Stimulated activated CD8-positive, alpha-beta memory T cell treated with anti-CD3 and anti-CD28 coated beads, Interleukin-15, amount 100 ng/mL, for 4 hours (primary cell): ENCODE data around the gene PDGFD.

Experiments
- DNase-seq, 2 donors: peaks; one replicate each; pipeline ENCODE4 v3.0.0-alpha.2; 2020; ENCODE audit warnings: low read depth in 2 of 2

The PDGFD gene

DNA sequence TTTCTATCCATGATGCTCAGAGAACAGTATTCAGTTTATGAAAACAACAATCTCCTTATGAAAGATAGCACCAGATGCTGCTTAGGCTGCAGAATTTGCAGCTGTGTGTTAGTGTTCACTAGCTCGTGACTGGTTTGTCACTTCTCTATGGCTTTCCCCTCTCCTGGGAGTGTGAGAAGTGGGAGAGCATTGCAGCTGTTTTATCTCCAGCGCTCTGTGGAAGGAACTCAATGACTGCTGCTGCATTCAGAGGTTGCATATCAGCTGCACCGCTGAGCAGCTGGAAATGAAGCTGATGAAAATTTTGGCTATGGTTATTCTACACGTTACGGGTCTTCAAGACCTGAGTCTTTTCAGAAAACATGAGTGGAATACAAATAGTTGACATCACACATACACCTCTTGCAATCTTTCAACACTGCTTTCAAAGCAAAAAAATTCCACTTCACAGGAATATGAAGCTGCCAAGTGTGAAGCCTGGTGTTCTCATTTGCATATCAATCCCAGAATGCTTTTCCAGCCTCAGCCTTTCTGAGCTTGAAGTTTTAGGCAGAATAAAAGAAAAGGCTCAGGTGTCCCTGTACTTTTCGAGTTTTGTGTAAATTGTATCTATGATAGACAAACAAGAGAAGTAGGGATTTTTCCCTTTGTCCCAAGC, 276.8 kb downstream of the PDGFD start:
- DNase-seq, result no peak

DNA sequence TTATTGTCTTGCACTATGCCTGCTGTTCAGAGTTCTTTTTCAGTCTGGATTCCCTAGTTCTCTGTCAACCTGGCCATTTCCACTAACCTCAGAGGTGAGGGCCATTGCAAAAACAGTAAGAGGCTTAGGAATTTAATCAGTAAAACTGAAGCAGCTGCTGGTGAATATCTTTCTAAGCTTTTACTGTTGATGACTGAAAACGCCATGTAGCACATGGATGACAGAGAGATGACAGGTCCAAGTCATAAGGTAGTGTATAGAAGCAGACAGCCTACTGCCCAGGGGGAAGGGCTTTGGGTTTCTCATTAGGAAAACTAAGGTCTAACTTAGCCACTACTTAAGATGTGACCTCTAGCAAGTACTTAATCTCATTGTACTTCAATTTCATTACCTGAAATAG, 280.1 kb downstream of the PDGFD start:
- no peak for DNase-seq

DNA sequence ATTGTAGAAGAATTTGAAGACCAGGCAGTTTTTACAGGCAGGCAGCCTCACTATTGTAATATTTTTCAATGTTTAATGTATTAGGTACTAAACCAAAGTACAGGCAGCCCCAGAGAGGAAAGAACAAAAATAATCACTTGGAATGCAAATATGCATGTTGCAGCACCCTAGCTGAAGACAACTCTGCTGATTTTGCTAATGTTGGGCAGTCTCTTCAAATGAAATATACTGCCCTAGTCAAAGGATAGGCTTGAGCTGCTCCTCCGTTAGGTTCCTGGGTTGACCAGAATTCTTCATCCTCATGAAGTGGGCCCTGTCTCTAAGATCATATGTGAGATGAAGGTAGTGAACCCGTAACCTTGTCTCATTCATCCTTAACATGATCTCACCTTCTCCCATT, 280.7 kb downstream of the PDGFD start:
- no peak for DNase-seq

DNA sequence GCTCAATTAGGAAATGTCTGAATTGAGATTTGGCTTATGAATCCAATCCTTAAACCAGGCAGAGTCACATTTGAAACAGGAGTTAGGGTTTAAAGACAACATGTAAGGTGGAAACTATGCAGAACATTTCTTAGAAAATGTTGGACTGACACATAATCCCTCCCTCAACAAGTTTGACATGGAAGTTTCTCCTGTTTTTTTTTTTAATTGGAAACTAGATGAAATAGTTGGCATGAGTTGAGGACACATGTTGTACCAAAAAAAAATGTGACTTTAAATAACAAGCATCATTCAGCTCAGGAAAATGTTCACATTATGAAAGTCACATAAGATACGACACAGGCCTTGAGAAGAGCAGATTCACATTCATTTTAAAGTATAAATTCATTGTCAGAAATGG, 282.4 kb downstream of the PDGFD start:
- no peak for DNase-seq

DNA sequence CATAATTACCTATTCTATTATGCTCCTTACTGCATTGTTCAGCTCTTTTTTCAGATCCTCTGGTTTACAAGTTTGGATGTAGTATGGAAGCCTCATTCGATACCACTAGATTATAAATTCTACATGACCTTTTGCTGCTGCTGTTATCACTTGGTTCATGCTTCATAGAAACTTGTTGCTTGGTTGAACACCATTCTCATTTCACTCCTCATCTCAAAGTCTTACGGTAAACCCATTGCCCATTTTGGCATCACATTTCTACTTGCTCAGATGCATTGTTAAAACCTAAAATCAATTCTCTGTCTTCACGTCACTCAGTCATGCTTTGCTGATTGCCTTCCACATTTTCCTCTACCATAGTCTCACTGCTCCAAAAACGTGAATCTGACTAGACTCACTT, 283.0 kb downstream of the PDGFD start:
- DNase-seq, result no peak

DNA sequence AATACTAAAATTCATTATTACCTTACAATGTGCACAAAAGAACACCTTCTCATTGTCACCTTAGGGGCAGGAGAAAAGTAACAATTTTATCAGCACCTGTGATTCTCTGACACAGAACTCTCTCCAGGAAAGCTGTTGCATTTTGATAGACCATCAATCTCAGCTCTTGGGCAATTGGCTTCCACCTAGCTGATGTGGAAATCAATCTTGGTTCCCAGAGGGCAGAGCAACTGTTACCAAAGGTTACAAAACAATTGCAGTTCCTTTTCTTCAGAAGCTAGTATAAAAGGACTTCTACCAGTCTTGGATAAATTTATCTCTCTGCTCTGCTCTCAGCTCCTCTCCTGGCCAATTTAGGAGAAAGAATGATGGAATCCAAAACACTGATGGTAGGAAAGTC, 285.3 kb downstream of the PDGFD start:
- no peak for DNase-seq

DNA sequence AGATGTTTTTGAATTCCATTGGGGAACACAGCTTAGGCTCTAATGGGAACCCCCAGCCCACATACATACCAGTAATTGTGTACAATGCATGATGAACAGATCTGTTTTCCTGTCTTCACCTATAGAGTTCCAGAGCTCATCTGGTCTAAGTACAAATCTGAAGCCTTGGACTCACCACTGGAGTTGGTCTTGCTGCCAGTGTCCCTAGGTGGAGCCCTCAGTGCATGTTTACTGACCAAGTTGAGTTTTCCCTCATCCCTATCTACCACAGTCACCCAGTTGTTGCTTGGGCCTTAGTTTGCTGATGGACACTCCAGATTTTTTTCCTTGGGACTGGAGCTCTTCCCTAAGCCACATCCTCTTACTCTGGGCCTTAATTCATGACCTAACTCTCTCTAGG, 286.7 kb downstream of the PDGFD start:
- DNase-seq, result no peak

DNA sequence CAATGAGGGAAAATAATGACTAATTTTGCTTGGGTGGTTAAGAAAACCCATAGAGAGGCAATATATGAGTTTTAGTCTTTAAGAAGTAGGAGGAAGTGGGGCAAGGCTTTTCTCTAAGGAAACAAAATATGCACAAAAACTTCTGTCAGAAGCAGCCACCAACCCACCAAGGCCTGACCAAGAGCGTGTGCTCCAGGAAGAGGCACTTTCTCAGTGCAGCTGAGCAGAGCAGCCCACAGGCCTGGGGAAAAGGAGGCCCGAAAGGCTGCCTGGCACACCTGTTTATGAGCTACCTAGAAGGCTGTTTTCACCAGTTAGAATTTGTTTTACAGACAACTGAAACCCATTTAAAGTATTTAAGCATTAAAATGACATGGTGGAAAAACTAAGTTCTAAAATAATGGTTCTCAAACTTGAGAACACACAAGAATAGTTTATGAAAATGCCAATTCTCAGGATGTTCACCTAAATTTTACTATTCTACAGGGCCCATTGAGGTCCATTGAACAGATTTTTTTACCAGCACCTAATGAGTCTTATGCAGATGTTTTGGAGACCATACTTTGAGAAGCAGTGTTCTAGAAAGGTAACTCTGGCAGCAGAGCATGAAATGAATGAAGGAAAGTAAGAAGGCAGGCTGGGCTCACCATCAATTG, 288.0 kb downstream of the PDGFD start:
- DNase-seq, result no peak

DNA sequence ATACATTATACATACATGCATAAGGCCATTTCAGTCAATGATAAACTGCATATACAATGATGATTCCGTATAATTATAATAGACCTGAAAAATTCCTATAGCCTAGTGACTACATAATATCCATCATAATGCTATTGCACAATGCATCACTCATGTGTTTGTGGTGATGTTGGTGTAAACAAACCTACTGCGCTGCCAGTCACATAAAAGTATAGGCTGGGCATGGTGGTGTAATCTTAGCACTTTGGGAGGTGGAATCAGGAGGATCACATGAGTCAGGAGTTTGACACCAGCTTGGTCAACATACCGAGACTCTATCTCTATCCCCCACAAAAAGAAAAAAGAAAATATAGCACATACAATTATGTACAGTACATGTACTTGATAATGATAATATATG, 291.2 kb downstream of the PDGFD start:
- DNase-seq, result no peak

DNA sequence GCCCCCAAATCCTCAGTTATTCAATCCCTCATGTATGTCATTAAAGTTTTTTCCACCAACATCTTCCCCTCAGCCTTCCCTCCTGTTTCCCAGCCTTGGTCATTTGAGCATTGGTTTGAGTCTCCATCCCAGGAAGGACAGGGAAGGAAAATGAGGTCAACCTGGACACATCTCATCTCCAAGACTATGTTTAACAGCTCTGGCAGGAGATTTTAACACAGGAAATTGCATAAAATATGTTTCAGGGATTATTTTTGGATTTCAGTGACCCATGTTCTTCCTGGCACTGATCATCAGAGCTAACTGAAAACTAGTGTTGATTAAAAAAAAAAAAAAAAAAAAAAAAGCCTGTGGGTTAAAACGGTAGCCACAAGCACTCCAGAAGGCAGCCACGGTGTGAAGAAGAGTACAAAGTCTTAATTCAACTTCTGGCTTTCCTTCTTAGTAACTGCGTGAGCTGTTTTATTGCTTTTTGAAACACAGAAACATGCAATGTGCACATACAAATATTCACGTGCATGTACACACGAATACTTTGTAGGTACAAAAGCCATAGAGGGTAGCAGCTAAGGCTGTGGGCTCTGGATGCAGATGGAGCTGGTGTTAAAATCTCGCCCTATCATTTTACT, 291.9 kb downstream of the PDGFD start:
- no peak for DNase-seq

DNA sequence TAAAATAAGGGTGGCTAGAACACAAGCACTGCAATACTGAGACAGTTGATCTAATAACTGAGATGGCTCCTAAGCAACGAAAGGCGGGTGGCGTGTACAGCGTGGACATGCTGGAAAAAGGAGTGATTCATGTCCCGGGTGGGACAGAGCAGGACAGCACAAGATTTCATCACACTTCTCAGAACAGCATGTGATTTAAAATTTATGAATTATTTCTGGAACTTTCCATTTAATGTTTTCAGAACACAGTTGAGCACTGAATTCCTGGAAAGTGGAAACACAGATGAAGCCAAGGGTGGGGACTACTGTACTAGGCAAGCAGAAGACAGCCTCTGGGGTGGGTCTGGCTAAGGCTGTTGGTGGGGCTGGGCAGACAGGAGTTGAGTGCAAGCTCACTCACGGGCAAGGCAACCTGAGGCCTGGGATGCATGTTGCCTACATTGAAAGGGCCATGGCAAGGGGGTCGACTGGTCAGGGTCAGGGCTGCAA, 293.1 kb downstream of the PDGFD start:
- DNase-seq, result no peak

DNA sequence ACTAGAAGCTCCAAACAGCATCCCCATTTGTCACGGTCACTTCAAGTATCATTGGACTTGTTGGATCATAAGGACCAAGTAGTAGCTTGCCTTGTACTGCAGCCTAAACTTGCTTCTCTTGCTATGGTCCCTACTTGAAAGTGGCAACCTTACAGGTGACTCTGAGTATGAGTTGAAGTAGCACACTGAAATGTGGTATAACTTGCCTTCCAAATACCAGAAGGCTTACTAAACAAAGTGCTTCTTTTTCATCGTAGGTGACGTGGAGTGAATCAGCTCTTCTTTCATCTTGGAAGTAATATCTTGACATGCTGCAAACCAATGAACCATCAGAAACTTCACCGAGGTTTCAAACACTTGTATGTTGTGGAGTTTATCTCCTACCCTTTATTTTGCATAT, 296.5 kb downstream of the PDGFD start:
- no peak for DNase-seq

DNA sequence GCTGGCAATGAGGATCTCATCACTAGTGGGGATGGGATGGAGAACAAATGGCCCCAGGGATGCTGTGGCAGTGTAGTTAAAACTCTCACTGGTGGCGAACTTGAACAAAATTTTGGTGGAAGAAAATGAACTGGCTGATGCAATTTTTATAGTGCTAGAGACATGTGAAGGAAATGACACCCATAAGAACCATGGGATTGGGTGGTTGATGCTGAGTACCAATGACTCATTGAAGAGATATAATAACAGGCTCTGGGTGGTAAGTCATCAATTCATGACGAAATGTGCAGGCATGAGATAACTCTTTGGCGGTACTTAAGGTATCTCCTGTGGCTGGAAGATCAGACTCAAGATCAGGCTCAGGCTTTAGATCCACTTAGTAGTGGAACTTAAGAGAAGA, 300.4 kb downstream of the PDGFD start:
- no peak for DNase-seq

DNA sequence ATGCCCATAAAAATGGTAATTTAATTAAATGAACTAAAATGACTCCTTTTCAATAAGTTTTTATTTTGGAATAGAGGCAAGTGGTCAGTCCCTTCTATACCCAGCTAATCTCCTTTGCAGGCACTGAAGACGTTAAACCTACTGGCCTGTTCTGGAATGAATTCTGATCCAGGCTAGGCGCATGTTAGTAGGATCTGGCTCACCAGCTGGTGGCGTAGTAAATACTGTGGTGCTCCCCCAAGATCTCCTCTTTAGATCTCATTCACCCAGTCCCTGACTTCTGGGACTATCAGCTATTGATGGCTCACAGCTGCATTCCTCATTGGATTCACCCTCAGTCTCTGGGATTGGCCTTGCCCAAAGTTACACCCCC, 301.2 kb downstream of the PDGFD start:
- DNase-seq, result no peak

DNA sequence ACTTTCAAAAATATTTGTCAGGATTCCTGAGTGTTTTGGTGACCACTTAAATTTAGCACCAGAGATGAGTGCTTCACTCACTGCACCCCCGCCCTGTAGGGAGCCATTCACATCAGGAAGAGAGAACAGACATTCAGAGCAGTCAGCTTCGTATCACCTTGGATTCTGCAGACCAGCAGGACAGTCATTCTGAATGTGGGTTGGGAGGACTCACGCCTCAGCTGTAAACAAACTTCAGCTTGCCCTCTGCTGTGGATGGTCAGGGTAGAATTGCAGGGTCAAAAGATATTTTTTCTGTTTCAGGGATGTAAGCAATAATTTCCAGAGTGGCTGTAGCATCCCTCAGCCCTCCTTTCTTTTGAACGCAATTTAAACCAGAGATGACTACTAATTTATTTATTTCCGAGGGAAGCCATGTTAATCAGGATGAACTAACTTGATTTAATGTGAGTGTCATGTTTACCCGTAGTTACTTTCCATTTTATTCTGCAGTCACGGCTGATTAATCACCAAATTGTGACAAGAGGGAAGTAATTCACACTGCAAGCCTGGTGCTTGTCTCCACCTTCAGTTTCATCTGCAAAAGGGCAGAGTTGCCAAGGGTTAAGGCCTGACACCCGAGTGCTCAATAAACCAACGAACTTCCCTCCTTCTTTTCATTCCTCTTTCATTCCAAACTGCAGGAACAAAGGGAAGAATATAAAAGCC, 301.7 kb downstream of the PDGFD start:
- no peak for DNase-seq
